Activated CD8-positive, alpha-beta memory T cell treated with anti-CD3 and anti-CD28 coated beads for 36 hours (primary cell): Measurements from ENCODE around the gene HTRA2. TPM values are rescaled to one million over a fixed set of nuclear protein-coding genes. Genes with fewer than 3 reads are reported as not detected.
"Not testable (repeated sequence)": the region's sequence is repeated elsewhere in the genome, so short reads cannot be mapped to it uniquely, and the experiment has no call there.

Experiments
- CTCF ChIA-PET: fragments of 350-600 bp; sonication (Branson Sonifier 250); formaldehyde crosslinking; loops from one replicate; lab custom pipeline; 2021; ENCODE audit warnings: antibody characterized with exemption; lab: Charles Lee
- POLR2A ChIA-PET: fragments of 350-600 bp; sonication (Branson Sonifier 250); formaldehyde crosslinking; loops from one replicate; lab custom pipeline; 2021; ENCODE audit warnings: antibody characterized with exemption; lab: Charles Lee
- total RNA-seq, 2 experiments: library from RNA; stranded (reverse); gene quantifications; one replicate each; pipeline ENCODE4 v1.2.3, GENCODE V29; 2021

HTRA2 gene
- total RNA-seq, 2 experiments from 2014 or later: 77.0 to 79.0 TPM

GRCh38 chr2:74550231-74550630, 20.5 kb downstream of the HTRA2 start:
- POLR2A ChIA-PET: no interaction called here
- CTCF ChIA-PET: no interaction called here

- ChIA-PET CTCF (interaction anchor here (1.0 to 1.2 kb wide), 2 partner anchors 14 to 19 kb away, joined by 3 to 5 read pairs; no protein-coding TSS in a partner anchor), POLR2A (no interaction called here)
Measured at GRCh38 chr2:74551530-74551929, 21.8 kb downstream of the HTRA2 start.

GRCh38 chr2:74551942-74552913, 22.5 kb downstream of the HTRA2 start:
- ChIA-PET CTCF (interaction anchor here (1.2 kb wide), 1 partner anchor 14 kb away, joined by 3 read pairs; no protein-coding TSS in a partner anchor), POLR2A (no interaction called here)

- POLR2A ChIA-PET: interaction anchor here (0.9 kb wide), 1 partner anchor 15 kb away, joined by 5 read pairs; no protein-coding TSS in a partner anchor
- CTCF ChIA-PET: interaction anchor here (0.9 kb wide), 1 partner anchor 89 kb away, joined by 6 read pairs; no protein-coding TSS in a partner anchor
Measured at GRCh38 chr2:74552914-74553811, 23.4 kb downstream of the HTRA2 start.

GRCh38 chr2:74553892-74554819, 24.4 kb downstream of the HTRA2 start, which contains the start of the genes DOK1 and LOXL3:
Gene DOK1 (plus strand): TSS chr2:74554720. CDS start chr2:74554755, 35 bp downstream.
Gene LOXL3 (minus strand): TSS chr2:74553942. CDS start chr2:74552634, 1,308 bp downstream.
- POLR2A ChIA-PET: interaction anchor here (0.9 kb wide), 1 partner anchor 14 kb away, joined by 5 read pairs; no protein-coding TSS in a partner anchor
- CTCF ChIA-PET: interaction anchor here (0.6 to 0.9 kb wide), 2 partner anchors 90 to 101 kb away, joined by 3 to 6 read pairs; no protein-coding TSS in a partner anchor

GRCh38 chr2:74554820-74555531, 25.2 kb downstream of the HTRA2 start:
- ChIA-PET CTCF (interaction anchor here (1.3 kb wide), 1 partner anchor 30 kb away, joined by 3 read pairs; no protein-coding TSS in a partner anchor), POLR2A (no interaction called here)

GRCh38 chr2:74555610-74556103, 25.9 kb downstream of the HTRA2 start:
- POLR2A ChIA-PET: no interaction called here

GRCh38 chr2:74556159-74556558, 26.4 kb downstream of the HTRA2 start:
- ChIA-PET CTCF (interaction anchor here (1.3 kb wide), 1 partner anchor 29 kb away, joined by 3 read pairs; no protein-coding TSS in a partner anchor), POLR2A (no interaction called here)

More at GRCh38 chr2:74555610-74556103, 25.9 kb downstream of the HTRA2 start:
- CTCF ChIA-PET: interaction anchor here (1.3 kb wide), 1 partner anchor 30 kb away, joined by 3 read pairs; no protein-coding TSS in a partner anchor

GRCh38 chr2:74556831-74557370, 27.2 kb downstream of the HTRA2 start:
- POLR2A ChIA-PET: no interaction called here
- CTCF ChIA-PET: interaction anchor here (1.4 kb wide), 1 partner anchor 19 kb away, joined by 4 read pairs; no protein-coding TSS in a partner anchor

- POLR2A ChIA-PET: no interaction called here
Measured at GRCh38 chr2:74558284-74559230, 28.8 kb downstream of the HTRA2 start.

GRCh38 chr2:74559912-74560311, 30.2 kb downstream of the HTRA2 start:
- ChIA-PET POLR2A (no interaction called here), CTCF (no interaction called here)

More at GRCh38 chr2:74558284-74559230, 28.8 kb downstream of the HTRA2 start:
- CTCF ChIA-PET: interaction anchor here (1.3 to 1.5 kb wide), 3 partner anchors 8 to 27 kb away, joined by 3 to 5 read pairs (median 4); no protein-coding TSS in a partner anchor

- POLR2A ChIA-PET: no interaction called here
- CTCF ChIA-PET: no interaction called here
Measured at GRCh38 chr2:74560591-74560990, 30.9 kb downstream of the HTRA2 start.

- CTCF ChIA-PET, POLR2A ChIA-PET: not testable (repeated sequence)
Measured at GRCh38 chr2:74561022-74561421, 31.3 kb downstream of the HTRA2 start.

GRCh38 chr2:74562126-74562775, 32.5 kb downstream of the HTRA2 start:
- ChIA-PET POLR2A (no interaction called here), CTCF (no interaction called here)

- ChIA-PET POLR2A (no interaction called here), CTCF (no interaction called here)
Measured at GRCh38 chr2:74564222-74564621, 34.5 kb downstream of the HTRA2 start.
